C4-2B (cell line): ENCODE results near the gene SCP2.
A peak's percentile ranks its signal among the peaks of the same experiment; 100 is the strongest.

Experiments used
- H3K27ac ChIP-seq: fragments of 450-650 bp; 2 replicates; pipeline ENCODE4 v1.5.1; 2017
- CTCF ChIP-seq: fragments of 450-650 bp; conservative IDR thresholded peaks from 2 replicates; pipeline ENCODE4 v1.5.1; 2017; ENCODE audit warnings: mild to moderate bottlenecking
- ZFX ChIP-seq: fragments of 450-650 bp; IDR thresholded peaks from 2 replicates; pipeline ENCODE4 v1.6.1; 2017

SCP2 gene

GRCh38 chr1:52900402-52900801 lies 26.7 kb upstream of the SCP2 start:
- TF ChIP-seq CTCF (no peak), ZFX (no peak)
- H3K27ac ChIP-seq, result no peak overlapping the region

DNA sequence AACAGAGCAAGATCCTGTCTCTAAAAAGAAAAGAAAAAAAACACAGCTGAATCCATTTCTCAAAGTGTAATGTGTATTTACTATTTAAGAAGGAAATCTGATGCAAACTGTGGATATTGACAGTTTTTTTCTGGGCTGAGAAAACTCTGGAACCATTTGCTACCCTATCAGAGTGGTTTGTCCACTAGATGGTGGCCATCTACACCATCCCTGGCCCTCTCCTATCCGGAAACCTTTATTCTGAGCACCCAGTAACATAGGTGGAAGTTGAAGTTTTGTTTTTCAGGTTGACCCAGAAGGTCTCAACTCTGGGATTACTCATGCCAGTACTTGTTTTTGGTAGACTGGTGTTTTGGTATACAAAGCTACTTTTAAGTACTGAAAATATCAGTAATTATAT lies 25.7 kb upstream of the SCP2 start:
- no peak overlapping the region for H3K27ac ChIP-seq
- TF ChIP-seq CTCF (no peak; the same call in 1 of the 2 replicates), ZFX (no peak)

DNA sequence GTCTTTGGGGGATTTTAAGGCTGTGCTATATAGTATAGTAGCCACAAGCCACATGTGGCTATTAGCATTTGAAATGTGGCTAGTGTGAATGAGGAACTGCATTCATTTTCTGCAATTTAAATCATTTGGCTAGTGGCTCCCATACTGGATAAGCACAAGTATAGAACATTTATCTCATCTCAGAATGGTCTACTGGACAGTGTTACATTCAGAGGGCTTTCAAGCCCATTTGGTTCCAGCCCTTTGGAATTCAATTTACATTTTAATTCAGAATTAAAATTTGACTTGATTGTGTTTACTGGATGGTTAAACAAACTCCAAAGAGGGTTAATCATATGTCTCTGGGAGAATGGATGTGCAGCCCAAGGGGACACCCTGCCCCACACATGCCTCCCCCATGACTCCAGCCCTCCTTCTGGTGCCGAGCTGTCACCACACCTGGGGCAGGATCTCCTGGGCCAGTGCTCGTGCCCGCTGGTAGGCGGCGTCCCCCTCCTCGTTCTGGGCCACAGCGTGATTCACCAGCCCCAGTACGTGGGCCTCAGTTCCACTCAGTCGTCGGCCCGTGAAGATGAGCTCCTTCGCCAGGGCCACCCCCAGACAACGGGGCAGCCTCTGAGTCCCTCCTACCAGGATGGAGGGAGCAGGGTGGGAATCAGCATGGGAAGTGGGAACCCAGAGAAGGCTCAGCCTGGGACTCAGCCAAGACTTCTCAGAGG lies 22.7 kb upstream of the SCP2 start:
- no peak for TF ChIP-seq CTCF
- no peak for TF ChIP-seq ZFX
- no peak overlapping the region for H3K27ac ChIP-seq

DNA sequence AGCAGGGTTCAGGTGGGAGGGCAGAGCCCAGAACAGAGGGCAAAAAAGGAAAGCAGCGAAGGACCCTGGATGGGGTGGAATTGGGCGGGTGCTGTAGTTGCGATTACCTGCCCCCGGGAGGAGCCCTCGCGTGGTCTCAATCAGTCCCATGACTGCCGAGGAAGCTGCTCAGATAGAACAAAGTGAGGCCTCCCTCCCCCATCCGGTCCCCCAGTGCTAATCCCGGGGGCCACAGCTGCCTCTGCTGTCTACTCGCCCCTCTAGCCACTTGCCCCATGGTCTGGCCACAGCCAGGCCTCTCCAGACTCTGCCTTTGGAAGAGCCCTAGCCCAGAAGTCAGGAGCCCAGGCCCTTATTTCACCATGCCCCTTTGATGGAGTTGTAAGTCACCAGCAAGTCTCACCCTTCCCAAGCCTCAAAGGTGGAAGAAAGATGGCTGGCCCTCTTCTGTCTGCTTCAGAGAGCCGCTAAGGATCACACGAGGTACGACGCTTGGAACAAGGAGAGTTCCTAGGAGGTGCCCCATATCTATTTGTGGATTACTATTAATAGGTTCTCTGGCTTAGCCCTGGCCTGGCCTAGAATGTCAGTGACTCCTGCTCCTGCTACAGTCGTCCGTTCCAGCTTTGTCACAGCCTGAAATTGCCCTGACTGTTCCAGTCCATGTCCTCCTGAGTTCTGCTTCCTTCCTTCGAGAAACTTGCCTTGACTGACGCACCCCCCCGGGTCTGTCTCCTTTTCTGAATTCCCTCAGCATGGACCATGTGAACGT lies 22.0 kb upstream of the SCP2 start:
- no peak overlapping the region for H3K27ac ChIP-seq

GRCh38 chr1:52906135-52906603 lies 20.9 kb upstream of the SCP2 start:
- TF ChIP-seq CTCF (no peak), ZFX (no peak)
- H3K27ac ChIP-seq, result no peak overlapping the region

More for the DNA sequence above, 22.0 kb upstream of the SCP2 start:
- peak; percentile 66 for TF ChIP-seq CTCF
- no peak for TF ChIP-seq ZFX

DNA sequence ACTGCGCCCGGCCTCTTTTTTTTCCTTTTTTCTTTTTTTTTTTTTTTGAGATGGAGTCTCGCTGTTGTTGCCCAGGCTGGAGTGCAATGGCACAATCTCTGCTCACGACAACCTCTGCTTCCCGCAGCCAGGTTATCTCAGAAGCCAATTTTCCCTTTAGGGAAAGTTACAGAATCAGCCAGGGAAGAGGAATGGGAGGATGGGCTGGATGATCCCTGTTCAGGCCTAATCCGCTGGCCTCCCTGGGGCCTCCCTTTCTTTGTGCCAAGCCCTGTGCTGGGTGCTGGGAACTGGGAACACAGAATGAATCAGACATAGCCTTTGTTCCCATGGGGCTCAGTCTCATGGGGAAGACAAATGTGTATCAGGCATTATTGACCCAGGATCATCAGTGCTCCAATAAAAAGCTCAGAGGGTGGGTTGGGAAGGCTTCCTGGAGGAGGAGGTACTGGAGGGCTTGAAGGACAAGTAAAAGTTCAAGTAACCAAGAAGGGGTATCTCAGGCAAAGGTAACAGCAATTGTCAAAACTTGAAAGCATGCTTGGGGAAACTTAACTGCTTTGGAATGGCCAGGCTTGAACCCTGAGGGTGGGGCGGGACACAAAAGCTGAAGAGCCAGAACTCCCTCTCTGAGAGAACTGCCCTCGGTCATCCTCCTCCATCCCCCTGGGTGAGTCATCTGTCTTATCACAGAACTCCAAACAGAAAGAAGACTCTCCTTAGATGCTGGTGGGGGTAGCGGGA lies 19.8 kb upstream of the SCP2 start:
- TF ChIP-seq ZFX (no peak), CTCF (no peak)
- no peak overlapping the region for H3K27ac ChIP-seq

GRCh38 chr1:52907812-52908153 lies 19.3 kb upstream of the SCP2 start:
- no peak for TF ChIP-seq CTCF
- TF ChIP-seq ZFX, result no peak
- no peak overlapping the region for H3K27ac ChIP-seq
